NCI-H2081 treated with DMSO at 0.1 percent for 48 hours (cell line): ENCODE results near the gene NAA16.
"Not testable (repeated sequence)": the region's sequence is repeated elsewhere in the genome, so short reads cannot be mapped to it uniquely, and the experiment has no call there.

Experiments used
- DNase-seq: peaks from one replicate; lab custom pipeline; 2025; lab: John Stamatoyannopoulos, UW

Gene NAA16

DNA sequence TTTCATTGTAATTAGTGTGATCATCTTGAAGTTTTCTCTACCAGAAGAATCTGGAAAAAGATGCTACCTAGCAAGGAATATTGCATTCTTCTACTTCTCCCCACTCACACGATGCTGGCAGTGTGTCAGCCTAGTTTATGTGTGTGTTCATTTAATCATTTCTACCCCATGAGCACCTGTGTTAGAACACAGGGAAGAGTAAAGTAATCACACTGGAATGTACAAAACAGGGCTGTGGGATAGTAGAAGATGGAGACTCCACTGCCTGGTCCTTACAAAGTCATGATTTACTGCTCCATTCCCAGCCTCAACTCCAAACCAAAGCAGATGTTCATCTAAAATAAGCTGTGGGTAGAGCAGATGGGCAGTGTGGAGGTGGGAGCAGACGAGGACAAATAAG is 98.5 kb downstream of the NAA16 start:
- no peak for DNase-seq

DNA sequence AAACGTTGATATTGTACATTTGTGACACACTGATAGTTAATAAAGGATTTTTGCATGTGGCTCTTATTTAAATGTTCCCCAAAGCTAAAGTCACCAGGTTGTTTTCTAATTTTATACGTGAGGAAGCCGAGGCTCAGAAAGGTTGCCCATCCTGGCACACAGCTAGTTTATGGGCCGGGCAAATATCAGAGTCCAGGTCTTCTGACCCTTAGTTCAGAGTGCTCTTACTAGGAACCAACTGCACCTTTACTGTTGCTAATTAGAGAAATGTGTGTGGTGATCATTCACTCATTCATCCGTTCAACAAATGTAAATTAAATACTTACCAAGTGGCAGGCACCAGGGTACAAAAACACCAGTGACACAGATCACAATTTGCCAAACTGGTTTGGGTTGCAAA is 100.0 kb downstream of the NAA16 start:
- no peak for DNase-seq

DNA sequence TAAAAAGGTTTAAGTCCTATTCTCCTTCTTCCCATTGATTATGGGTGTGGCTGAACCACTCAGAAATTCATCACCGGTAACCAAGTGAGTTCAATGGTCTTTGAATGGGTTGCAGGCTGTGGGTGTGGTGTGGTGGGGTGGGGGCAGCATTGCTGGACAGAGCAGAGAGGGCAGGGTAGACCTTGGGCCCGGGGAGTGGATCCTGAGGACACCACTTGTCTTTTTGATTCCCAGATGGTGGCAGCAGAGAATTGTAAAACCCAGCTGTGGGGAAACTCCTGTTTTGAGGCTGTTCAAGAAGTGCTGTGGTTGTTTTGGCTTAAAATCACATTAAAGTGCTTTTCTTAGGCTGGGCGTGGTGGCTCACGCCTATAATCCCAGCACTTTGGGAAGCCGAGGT is 100.5 kb downstream of the NAA16 start:
- no peak for DNase-seq

DNA sequence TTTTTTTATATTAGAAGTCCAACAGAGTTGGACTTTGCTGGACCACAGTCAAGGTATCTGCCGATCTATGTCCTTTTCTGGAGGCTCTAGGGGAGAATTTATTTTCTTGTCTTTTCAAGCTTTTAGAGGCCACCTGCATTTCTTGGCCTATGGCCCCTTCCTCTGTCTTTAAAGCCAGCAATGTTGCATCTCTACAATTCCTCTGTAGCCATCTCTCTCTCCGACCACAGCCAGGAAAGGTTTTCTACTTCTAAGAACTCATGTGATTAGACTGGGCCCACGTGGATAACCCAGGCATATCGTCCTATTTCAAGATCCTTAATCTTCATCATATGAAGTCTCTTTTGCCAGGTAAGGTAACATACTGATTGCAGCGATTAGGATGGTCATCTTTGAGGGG is 102.8 kb downstream of the NAA16 start:
- DNase-seq = no peak

DNA sequence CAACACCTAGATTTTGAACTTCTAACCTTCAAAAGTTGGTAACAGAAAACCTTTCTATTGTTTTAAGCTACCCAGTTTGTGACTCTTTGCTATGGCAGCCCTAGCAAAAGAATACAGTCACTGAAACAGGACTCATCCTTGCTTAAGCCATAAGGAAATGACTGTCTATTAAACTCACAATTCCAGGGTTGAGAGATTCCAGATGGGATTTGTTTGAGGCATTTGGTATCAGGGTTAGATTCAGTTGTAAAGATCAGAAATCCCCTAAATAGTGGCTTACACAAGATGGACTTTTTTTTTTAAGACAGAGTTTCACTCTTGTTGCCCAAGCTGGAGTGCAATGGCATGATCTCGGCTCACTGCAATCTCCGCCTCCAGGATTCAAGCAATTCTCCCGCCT is 105.2 kb downstream of the NAA16 start:
- no peak for DNase-seq

DNA sequence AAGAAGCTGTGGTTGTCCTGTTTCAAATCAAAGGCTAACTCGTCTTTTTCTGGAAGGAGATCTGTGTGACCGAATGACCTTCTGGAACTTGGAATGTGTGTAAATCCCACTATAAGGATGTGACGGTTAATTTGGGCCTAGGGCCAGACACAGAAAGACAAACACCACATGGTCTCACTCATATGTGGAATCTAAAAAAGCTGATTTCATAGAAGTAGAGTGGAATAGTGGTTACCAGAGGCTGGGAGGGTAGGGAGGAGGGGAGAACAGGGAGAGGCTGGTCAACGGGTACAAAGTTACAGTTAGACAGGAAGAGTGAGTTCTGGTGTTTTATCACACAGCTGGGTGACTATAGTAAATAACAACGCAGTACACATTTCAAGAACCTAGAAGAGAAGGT is 107.0 kb downstream of the NAA16 start:
- no peak for DNase-seq

DNA sequence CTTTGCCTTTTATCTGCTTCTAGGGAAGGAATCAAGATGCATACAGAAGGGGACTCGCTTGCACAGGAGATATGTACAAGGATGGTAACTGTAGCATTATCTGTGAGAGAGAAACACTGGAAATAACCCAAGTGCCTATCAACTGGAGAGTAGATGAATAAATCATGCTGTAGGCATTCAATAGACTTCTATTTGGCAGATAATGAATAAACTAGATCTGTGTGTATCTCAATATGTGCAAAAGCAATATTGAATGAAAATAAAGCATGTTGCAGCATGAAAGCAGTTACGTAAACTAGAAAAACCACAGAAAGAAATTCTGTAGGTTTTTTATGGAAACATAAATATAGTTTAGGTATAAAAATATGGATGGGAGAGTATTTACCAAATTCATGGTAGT is 107.7 kb downstream of the NAA16 start:
- DNase-seq = no peak

DNA sequence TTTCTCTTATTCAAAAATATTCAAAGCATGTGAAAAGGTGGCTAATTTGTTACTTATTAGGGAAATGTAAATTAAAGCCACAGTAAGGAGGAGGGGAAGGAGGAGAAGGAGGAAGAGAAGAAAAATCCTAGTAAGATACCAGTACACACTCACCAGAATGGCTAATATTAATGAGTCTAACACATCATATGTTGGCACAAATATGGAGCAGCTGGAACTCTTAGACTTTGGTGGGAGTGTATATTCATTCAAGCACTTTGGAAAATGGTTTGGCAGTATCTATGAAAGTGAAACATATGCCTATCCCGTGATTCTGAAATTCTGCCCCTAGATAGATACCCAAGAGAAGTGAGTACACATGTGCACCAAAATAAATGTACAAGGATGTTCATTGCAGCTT is 108.1 kb downstream of the NAA16 start:
- DNase-seq = no peak

DNA sequence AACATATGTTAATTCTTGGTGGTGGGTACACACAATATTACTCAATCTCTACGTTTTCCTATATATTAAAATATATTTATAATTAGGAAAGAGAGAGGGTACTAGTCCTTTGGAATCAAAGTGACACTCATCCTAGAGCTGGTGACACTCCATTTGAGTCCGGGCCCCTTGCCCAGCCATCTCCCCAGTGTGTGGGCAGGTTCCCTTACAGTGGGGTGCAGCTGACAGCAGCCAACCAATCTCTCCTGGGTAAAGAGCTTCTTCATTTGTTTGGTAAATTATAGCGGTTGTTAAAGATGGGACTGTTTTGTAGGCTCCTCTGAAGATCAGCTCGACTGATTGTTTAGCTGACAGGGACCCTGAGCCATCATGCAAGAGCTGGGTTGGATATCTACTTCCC is 109.1 kb downstream of the NAA16 start:
- DNase-seq = no peak

DNA sequence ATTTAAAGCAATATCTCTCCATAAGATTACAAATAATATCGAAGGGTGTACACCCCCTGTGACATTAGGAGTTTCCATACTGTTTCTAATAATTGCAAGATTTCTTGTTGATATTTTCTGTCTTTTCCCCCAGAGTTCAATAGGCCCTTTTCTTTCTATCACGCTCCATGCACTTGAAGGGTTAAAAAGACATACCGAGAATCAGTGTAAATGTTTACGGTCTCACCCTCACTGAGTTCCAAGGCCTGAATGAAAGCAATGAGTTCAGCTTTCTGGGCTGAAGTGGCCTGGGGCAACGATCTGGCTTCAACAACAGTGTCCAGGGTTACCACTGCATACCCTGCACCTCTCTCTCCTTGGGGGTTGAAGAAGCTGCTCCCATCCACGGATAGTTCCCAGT is 110.3 kb downstream of the NAA16 start:
- not testable (repeated sequence) for DNase-seq

DNA sequence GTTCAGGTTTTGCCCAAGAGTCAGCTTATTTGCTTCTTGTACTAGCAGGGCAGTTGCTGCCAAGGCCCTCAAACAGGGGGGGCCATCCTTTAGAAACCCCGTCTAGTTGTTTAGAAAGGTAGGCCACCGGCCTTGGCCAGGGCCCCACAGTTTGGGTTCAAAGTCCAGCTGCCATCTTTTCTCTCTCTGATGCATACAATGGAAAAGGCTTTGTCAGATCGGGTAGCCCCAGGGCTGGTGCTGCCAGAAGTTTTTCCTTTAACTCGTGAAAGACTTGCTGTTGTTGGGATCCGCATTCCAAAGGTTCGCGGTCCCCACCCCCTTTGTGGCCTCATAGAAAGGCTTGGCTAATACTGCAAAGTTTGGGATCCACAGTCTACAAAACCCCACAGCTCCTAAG is 110.9 kb downstream of the NAA16 start:
- DNase-seq = not testable (repeated sequence)

DNA sequence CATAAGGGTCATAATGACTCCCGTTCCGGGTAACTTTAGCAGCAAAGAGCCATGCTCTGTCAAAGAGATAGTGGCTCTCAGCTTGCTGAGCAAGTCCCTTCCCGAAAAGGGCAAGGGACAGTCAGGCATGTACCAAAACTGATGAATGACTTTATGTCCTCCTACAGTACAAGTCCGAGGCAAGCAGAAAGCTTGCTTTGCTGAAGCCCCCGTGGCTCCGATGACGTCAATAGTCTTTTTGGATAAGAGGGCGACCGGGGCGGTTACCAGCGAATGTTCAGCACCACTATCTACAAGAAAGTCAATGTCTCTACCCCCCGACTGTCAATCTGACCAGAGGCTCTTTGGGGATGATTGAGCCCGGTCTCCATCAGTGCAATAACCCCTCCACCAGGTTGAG is 112.2 kb downstream of the NAA16 start:
- not testable (repeated sequence) for DNase-seq

DNA sequence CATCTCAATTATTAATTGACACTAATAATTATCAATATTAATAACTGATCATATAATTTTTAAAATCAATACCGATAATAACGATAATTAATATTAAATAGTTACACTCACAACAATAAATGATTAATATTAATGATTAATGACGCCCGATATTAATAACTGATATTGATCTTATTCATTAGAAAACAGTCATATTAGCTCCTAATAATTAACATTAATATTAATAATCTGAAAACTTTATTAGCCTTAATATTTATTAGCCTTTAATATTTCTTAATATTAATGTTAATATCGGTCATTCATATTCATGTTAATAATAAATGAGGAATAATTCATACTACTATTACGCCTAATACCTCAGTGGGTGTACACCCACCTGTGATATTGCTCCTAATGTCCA is 113.6 kb downstream of the NAA16 start:
- not testable (repeated sequence) for DNase-seq

DNA sequence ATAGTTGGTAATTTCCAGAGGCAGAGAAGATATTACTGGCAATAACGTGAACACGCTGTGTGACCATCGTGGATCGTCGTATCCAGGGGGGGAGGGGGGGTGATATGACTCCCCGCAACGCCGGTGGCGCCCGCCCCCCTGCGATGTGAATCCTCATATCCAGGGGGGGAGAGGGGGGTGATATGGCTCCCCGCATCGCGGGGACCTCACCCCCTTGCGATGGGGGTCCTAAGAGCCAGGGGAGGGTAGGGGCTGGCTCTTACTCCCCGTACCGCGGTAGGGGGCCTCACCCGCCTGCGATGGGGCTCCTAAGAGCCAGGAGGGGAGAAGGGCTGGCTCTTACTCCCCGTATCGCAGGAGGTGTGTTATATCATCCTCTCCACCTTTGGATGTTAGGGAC is 115.0 kb downstream of the NAA16 start:
- DNase-seq = no peak
